Muscle of back (tissue), 11 donors: ENCODE results near the gene FHL2. TPM values are rescaled to one million over a fixed set of nuclear protein-coding genes. Genes with fewer than 3 reads are reported as not detected.
A peak's percentile ranks its signal among the peaks of the same experiment; 100 is the strongest.
"Not testable (repeated sequence)": the region's sequence is repeated elsewhere in the genome, so short reads cannot be mapped to it uniquely, and the experiment has no call there.

Experiments
- DNase-seq, 3 donors: peaks; one replicate each; pipeline versions ENCODE4 v3.0.0 to v3.0.0-alpha.2; 2013
- polyA plus RNA-seq, 10 donors: library from polyadenylated mRNA; unstranded; fragments of 120-200 nt; gene quantifications; one replicate each; pipeline ENCODE4 v1.2.1, GENCODE V29; 2013; ENCODE audit not compliant: insufficient read length in 10 of 10

The FHL2 gene
- polyA plus RNA-seq, 10 donors: 31.8 to 55.0 (median 42.9) TPM

- no peak for DNase-seq
These were observed 27.2 kb upstream of the FHL2 start for GRCh38 chr2:105425936-105426625.

GRCh38 chr2:105424836-105425235 lies 26.0 kb upstream of the FHL2 start:
- DNase-seq: not testable (repeated sequence)

GRCh38 chr2:105422801-105423200 lies 23.9 kb upstream of the FHL2 start:
- no peak for DNase-seq

DNA sequence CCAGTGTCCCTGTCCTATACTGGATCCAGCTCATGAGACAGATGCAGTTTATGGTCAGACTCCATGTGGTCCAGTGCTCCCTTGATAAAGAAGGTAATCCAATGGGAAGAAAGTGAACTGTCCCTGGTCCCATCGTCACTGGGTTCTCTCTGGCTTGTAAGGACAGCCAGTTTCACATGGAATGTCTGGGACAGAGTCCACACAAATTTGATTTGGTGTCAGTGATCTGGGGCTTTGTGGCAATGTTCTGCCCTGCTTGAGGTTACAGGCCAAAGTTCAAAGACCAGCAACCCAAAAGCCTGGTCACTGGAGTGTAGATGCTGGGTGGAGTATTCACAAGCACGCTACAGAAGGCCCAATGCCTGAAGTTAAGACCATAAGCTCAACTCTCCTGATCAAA lies 22.2 kb upstream of the FHL2 start:
- DNase-seq: no peak

- DNase-seq: no peak
These were observed 19.7 kb upstream of the FHL2 start for GRCh38 chr2:105418522-105418921.

GRCh38 chr2:105417857-105418436 lies 19.1 kb upstream of the FHL2 start:
- DNase-seq: no peak

GRCh38 chr2:105416156-105416555 lies 17.3 kb upstream of the FHL2 start:
- DNase-seq: no peak

DNA sequence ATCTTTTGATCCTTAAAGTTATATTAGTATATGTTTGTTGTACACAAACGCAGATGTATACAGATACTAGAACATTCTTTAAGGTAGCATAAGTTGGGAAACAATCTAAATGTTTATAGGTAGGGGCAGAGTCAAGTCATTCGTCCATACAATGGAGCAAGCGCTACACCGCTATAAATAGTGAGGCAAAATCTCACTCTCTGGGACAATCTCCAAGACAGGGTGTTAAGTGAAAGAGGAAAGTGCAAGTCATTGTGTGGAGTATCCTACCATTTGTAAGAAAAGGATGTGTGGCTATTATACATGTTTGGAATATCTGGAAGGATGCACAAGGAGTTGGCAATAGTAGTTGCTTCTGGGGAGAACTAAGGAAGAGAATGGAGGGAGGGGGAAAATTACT lies 16.2 kb upstream of the FHL2 start:
- DNase-seq: no peak

- no peak for DNase-seq
These were observed 14.4 kb upstream of the FHL2 start for GRCh38 chr2:105413206-105413605.

DNA sequence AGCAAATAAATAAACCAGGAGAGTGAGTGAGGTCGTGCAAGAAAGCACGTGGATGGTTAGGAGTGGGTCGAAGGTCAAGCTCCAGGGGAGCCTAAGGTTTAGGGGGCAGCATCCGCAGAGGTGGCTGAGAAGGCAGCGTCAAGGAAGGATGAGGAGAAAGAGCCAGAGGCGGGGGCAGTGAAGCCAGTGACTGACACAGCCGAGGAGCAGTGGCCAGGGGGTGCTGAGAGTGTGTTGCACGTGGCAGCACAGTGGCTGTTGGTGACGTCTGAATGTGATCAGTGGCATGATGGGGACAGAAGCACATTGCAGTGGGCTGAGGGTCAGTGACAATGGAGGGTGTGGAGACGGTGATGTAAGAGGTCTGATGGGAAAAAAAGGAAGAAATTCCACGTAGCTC lies 13.7 kb upstream of the FHL2 start:
- DNase-seq: no peak

GRCh38 chr2:105411720-105412407 lies 13.0 kb upstream of the FHL2 start:
- DNase-seq: no peak

DNA sequence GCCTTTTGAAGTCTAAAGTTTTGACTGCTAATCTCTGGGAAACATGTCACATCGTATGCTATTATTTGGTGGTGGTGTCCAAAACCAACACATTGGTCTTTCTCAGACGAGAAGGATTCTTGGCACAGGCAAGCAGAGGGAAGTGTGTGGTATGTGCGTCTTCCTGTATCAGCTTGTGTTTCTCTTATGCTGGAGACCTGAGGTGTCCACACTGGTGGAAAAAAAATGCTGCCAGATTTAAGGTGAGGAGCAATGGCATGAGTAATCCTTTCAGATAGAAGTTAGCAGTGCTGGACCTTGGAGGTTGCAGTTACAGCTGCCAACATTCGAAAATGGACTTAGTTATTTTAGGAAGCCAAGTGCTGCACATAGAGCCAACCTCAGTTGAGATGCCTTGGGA lies 11.7 kb upstream of the FHL2 start:
- DNase-seq: no peak

DNA sequence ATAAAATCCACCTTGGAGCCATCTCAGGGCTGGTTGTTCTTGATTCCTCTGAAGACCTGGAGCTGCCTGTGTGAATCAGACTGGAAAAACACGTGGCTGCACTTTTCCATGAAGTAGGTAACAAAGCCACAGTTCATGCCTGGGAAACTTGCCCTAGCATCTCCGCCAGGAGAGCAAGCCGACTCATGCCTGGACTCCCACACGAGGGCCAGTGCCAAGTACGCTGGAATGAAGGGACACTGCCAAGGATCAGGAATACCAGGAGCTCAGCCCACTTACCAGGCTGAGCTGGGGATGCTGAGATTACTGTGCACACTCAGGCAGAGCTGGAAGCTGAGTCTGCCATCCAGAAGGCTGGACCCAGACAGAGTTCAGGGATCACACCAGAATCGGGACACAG lies 10.9 kb upstream of the FHL2 start:
- DNase-seq: peak; percentile 82 to 83 (median 82)

GRCh38 chr2:105407946-105408743 lies 9.3 kb upstream of the FHL2 start:
- no peak for DNase-seq

DNA sequence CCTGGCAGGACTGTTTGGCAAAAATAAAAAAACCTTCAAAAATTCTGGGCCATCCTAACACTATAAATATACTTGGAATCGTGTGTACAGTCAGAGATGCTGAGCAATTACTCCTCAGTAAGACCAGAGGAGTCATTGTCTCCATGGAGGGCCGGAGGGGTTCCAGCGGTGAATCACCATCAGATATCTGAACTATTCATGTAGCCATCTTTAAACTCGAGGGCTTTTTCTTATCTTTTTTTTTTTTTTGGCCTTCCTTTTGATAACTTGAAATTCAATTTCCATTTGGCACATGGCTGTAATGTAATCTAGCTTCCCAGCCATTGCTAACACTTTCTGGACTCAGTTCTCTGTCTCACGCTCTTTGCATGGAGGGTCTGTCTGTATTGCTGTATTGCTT lies 7.4 kb upstream of the FHL2 start:
- DNase-seq: peak in 1 of 3 donors; percentile 63

DNA sequence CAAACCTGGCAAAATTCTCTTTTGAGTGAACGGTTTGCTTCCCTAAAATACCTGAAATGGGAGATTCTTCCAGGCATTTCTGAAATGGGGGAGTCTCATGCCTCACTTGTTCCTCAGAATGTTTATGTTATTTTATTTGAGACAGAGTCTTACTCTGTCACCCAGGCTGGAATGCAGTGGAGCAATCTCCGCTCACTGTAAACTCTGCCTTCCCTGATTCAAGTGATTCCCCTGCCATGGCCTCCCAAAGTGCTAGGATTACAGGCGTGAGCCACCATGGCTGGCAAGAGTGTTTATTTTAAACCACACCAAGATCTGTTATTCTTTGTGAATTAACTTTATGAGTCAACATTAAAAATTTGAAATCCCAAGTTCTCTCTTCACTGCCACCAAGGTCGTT lies 6.4 kb upstream of the FHL2 start:
- DNase-seq: no peak

DNA sequence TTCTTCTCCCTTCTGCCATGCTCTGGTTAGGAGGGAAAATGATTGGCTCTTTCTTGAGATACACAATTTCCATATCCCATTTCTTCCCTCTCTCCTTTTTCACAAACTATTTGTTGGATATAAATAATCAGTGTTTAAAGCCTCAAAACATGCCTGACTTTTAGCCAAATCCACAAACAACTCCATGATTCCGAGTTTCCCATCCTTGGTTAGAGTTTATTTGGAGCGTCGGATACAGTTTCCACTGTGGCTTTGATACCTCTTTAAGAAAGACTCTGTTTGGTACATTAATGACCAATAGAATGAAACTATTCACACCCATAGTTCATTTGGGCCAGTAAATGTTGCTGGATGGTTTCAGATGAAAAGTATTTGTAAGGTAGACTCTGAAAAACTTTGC lies 5.9 kb upstream of the FHL2 start:
- DNase-seq: no peak

DNA sequence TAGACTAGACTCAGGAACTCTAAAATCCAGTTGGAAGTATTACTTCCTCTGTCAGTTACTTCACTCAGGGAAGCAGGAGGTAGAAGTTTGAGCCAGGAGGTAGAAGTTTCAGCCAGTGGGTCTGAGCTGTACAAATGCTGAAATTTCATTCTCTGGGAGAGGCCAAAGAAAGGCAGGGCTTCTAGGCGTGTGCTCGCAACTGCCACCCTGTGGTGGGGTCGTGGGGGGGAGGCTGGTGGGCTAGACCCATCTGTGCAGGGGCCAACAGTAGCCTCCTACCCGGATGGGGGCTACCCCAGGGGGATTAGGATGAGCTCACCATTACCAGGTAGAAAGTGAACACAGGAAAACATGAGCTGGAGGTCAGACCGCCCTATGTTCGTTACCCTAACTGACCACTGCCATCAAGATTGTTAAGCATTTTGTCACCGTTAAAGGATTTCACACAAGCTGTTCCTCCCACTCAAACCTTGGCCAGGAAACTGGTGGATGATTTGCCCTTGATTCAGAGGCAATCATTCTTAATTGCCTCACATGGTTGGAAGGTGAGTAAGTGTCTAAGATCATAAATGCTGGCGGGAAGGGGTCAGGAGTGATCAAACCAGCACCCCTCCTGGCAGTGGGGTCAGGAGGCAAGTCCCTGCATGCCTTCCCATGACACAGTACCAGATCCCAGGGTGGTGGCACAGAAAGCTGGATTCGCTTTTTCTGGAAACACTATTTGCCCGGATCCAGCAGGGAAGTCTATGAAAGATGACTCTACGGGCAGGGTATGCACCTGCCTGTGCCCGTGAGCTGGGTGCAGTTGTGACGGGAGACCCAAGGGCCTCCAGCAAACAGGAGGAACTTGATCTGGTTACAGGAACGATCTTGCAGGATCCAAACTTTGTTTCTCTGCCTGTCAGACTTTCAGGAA lies 5.2 kb upstream of the FHL2 start:
- peak in 1 of 3 donors; percentile 84 for DNase-seq

- DNase-seq: no peak
These were observed 4.5 kb upstream of the FHL2 start for GRCh38 chr2:105403241-105403782.

- DNase-seq: no peak
These were observed 4.0 kb upstream of the FHL2 start for GRCh38 chr2:105402809-105403208.

GRCh38 chr2:105401867-105402266 lies 3.0 kb upstream of the FHL2 start:
- no peak for DNase-seq
